RWPE2 (cell line): ENCODE measurements around the gene KSR2.
"Not testable (repeated sequence)": the region's sequence is repeated elsewhere in the genome, so short reads cannot be mapped to it uniquely, and the experiment has no call there.

ENCODE experiments used
- ATAC-seq: fragments of 200-7000 bp; cut with Tn5 transposase; 3 replicates; pipeline ENCODE4 v1.9.1; 2021; ENCODE audit warnings: low read depth
- DNase-seq: peaks from one replicate; pipeline ENCODE4 v3.0.0-alpha.2; 2020; ENCODE audit warnings: low spot score
- H3K27ac ChIP-seq: fragments of 450-650 bp; 2 replicates; pipeline ENCODE4 v1.5.1; 2017; ENCODE audit warnings: mild to moderate bottlenecking; ENCODE audit not compliant: poor library complexity, severe bottlenecking
- H3K27me3 ChIP-seq: fragments of 250-450 bp; sonication (Bioruptor Pico); 2 replicates; pipeline ENCODE4 v1.5.1; 2021; ENCODE audit warnings: mild to moderate bottlenecking, moderate library complexity; ENCODE audit not compliant: insufficient read depth, poor library complexity, severe bottlenecking
- H3K36me3 ChIP-seq: fragments of 250-450 bp; sonication (Bioruptor Pico); 2 replicates; pipeline ENCODE4 v1.5.1; 2020; ENCODE audit warnings: low read depth, mild to moderate bottlenecking, moderate library complexity
- H3K4me1 ChIP-seq: fragments of 250-450 bp; sonication (Bioruptor Pico); 2 replicates; pipeline ENCODE4 v1.5.1; 2021; ENCODE audit warnings: mild to moderate bottlenecking, moderate library complexity; ENCODE audit not compliant: insufficient read depth, poor library complexity, severe bottlenecking
- H3K4me3 ChIP-seq: fragments of 250-450 bp; sonication (Bioruptor Pico); 2 replicates; pipeline ENCODE4 v1.5.1; 2021; ENCODE audit warnings: mild to moderate bottlenecking, moderate library complexity; ENCODE audit not compliant: severe bottlenecking
- H3K9me3 ChIP-seq: fragments of 250-450 bp; sonication (Bioruptor Pico); 2 replicates; pipeline ENCODE4 v1.5.1; 2021; ENCODE audit warnings: mild to moderate bottlenecking, moderate library complexity; ENCODE audit not compliant: severe bottlenecking
- TF ChIP-seq, protein P1 (sequence below): fragments of 450-650 bp; IDR thresholded peaks from one replicate; pipeline ENCODE4 v1.5.1; 2017; ENCODE audit warnings: mild to moderate bottlenecking, moderate library complexity; ENCODE audit not compliant: poor library complexity, severe bottlenecking

KSR2 gene

DNA sequence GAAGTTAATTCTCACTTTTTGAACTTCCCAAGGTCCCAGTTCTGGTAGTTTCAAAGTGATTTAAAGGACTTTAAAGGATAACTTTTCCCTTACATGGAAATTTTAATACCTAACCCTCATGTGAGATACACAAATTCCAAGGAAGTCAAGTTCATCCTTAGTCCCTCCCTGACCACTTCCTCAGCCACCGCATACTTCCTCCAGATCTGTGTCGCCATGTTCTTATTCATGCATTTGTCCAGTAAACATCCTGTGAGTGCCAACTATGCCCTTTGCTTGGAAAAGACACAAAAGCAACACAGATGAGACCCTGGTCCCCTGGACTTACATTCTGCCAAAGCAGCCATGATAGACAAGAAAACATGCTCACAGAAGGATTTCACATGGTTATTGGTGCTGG, 206.6 kb downstream of the KSR2 start:
- Histone ChIP-seq H3K4me3 (no peak overlapping the region), H3K9me3 (no peaks in the 10 kb centered on the region), H3K4me1 (no peaks in the 10 kb centered on the region), H3K36me3 (no peaks in the 10 kb centered on the region), H3K27me3 (no peaks in the 10 kb centered on the region), H3K27ac (no peak overlapping the region)
- TF ChIP-seq, protein P1, sequence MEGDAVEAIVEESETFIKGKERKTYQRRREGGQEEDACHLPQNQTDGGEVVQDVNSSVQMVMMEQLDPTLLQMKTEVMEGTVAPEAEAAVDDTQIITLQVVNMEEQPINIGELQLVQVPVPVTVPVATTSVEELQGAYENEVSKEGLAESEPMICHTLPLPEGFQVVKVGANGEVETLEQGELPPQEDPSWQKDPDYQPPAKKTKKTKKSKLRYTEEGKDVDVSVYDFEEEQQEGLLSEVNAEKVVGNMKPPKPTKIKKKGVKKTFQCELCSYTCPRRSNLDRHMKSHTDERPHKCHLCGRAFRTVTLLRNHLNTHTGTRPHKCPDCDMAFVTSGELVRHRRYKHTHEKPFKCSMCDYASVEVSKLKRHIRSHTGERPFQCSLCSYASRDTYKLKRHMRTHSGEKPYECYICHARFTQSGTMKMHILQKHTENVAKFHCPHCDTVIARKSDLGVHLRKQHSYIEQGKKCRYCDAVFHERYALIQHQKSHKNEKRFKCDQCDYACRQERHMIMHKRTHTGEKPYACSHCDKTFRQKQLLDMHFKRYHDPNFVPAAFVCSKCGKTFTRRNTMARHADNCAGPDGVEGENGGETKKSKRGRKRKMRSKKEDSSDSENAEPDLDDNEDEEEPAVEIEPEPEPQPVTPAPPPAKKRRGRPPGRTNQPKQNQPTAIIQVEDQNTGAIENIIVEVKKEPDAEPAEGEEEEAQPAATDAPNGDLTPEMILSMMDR, result no peak
- ATAC-seq (no peak), DNase-seq (no peak)

DNA sequence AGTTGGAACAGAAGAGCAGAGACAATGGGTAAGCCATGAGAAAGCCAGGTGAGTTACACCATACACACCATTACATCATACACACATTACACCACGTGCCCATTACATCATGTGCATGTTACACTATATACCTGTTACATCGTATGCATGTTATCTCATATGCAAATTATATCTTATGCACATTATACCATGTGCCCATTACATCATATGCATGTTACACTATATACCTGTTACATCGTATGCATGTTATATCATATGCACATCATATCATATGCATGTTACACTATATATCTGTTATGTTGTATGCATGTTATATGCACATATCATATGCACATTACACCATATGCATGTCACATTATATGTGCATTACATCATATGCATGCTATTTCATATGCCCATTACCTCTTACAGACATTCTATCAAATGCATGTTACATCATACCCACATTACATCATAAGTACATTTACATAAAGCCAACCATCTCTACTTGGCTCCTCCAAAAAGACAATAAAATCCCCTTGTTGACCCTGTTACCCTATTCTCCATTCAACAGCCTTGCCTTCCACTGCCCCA, 207.2 kb downstream of the KSR2 start:
- ATAC-seq (no peak), DNase-seq (no peak)
- Histone ChIP-seq H3K9me3 (no peaks in the 10 kb centered on the region), H3K4me1 (no peaks in the 10 kb centered on the region), H3K27ac (no peak overlapping the region), H3K27me3 (no peaks in the 10 kb centered on the region), H3K36me3 (no peaks in the 10 kb centered on the region), H3K4me3 (no peak overlapping the region)
- TF ChIP-seq, protein P1, result no peak

DNA sequence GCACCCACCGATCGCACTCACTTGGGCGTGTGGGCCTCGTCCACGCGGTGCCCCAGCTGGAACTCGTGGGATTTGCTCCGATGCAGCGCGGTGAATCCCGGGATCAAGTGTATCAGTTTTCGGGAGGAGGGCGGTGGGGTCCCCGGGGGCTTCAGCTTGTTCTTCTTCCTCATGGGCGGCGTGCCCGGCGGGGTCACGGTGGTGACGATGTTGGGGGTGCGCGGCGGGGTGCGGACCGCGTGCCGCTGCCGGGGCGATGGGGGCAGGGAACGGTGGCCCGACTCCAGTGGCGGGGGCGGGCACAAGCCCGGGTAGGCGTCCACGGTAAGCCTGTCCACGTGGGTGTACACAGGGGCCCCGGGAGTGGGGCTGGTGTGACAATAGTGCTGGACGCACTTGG, 207.8 kb downstream of the KSR2 start:
- TF ChIP-seq, protein P1, result no peak
- Histone ChIP-seq H3K27me3 (no peaks in the 10 kb centered on the region), H3K4me3 (no peak overlapping the region), H3K4me1 (no peaks in the 10 kb centered on the region), H3K36me3 (no peaks in the 10 kb centered on the region), H3K9me3 (no peaks in the 10 kb centered on the region), H3K27ac (no peak overlapping the region)
- DNase-seq (no peak), ATAC-seq (no peak)

GRCh38 chr12:117750657-117751056, 218.1 kb downstream of the KSR2 start:
- TF ChIP-seq, protein P1, result no peak
- Histone ChIP-seq H3K27me3 (no peaks in the 10 kb centered on the region), H3K36me3 (no peaks in the 10 kb centered on the region), H3K4me1 (no peaks in the 10 kb centered on the region), H3K4me3 (no peak overlapping the region), H3K27ac (no peak overlapping the region), H3K9me3 (no peaks in the 10 kb centered on the region)
- DNase-seq, result no peak
- no peak for ATAC-seq

GRCh38 chr12:117749431-117749830, 219.4 kb downstream of the KSR2 start:
- Histone ChIP-seq H3K27me3 (no peaks in the 10 kb centered on the region), H3K9me3 (no peaks in the 10 kb centered on the region)
- no peak for ATAC-seq

GRCh38 chr12:117746358-117746757, 222.4 kb downstream of the KSR2 start:
- H3K27ac ChIP-seq, DNase-seq, H3K27me3 ChIP-seq, H3K4me1 ChIP-seq, H3K4me3 ChIP-seq, H3K36me3 ChIP-seq, H3K9me3 ChIP-seq, ATAC-seq: not testable (repeated sequence)

More at GRCh38 chr12:117749431-117749830, 219.4 kb downstream of the KSR2 start:
- Histone ChIP-seq H3K4me3 (no peak overlapping the region), H3K36me3 (no peaks in the 10 kb centered on the region), H3K27ac (no peak overlapping the region), H3K4me1 (no peaks in the 10 kb centered on the region)
- no peak for DNase-seq
- TF ChIP-seq, protein P1, result no peak
